MM.1S (cell line): ENCODE measurements around the gene ZNF726.

Experiments used
- DNase-seq: peaks from one replicate; pipeline ENCODE4 v3.0.0-alpha.2; 2015
- H2AFZ ChIP-seq: fragments of 300-600 bp; sonication (generic); 2 replicates; pipeline ENCODE4 v1.6.0; 2016; ENCODE audit warnings: antibody characterized with exemption, low read length
- H3F3A ChIP-seq: fragments of 300-600 bp; sonication (generic); 2 replicates; pipeline ENCODE4 v1.6.1; 2016; ENCODE audit warnings: mild to moderate bottlenecking, antibody characterized with exemption, low read length, moderate library complexity, mixed read lengths; ENCODE audit not compliant: insufficient read depth
- H3K27ac ChIP-seq: fragments of 300-600 bp; sonication (generic); 2 replicates; pipeline ENCODE4 v1.5.1; 2016; ENCODE audit warnings: mild to moderate bottlenecking, low read length
- H3K27me3 ChIP-seq: fragments of 300-600 bp; sonication (generic); replicated peaks from 2 replicates; pipeline ENCODE4 v1.6.0; 2016; ENCODE audit warnings: low read length; ENCODE audit not compliant: insufficient read depth
- H3K36me3 ChIP-seq: fragments of 300-600 bp; sonication (generic); replicated peaks from 2 replicates; pipeline ENCODE4 v1.6.1; 2016; ENCODE audit warnings: mild to moderate bottlenecking, low read length, mixed read lengths; ENCODE audit not compliant: insufficient read depth
- H3K4me1 ChIP-seq: fragments of 300-600 bp; sonication (generic); 2 replicates; pipeline ENCODE4 v1.6.1; 2016; ENCODE audit warnings: low read length, mixed read lengths
- H3K4me2 ChIP-seq: fragments of 300-600 bp; sonication (generic); 2 replicates; pipeline ENCODE4 v1.6.0; 2016; ENCODE audit warnings: low read depth, low read length
- H3K4me3 ChIP-seq: fragments of 300-600 bp; sonication (generic); 2 replicates; pipeline ENCODE4 v1.5.1; 2016; ENCODE audit warnings: low read length, mixed read lengths
- H3K79me2 ChIP-seq: fragments of 300-600 bp; sonication (generic); 2 replicates; pipeline ENCODE4 v1.6.1; 2016; ENCODE audit warnings: mixed run types, low read length, mixed read lengths
- H3K9ac ChIP-seq: fragments of 300-600 bp; sonication (generic); 2 replicates; pipeline ENCODE4 v1.6.1; 2016; ENCODE audit warnings: low read length, mixed read lengths
- H3K9me2 ChIP-seq: fragments of 300-600 bp; sonication (generic); replicated peaks from 2 replicates; pipeline ENCODE4 v1.6.1; 2016; ENCODE audit warnings: mild to moderate bottlenecking, low read length, mixed read lengths; ENCODE audit not compliant: insufficient read depth
- H3K9me3 ChIP-seq: fragments of 300-600 bp; sonication (generic); replicated peaks from 2 replicates; pipeline ENCODE4 v1.6.1; 2016; ENCODE audit warnings: mild to moderate bottlenecking, low read length, mixed read lengths; ENCODE audit not compliant: insufficient read depth
- H4K20me1 ChIP-seq: fragments of 300-600 bp; sonication (generic); 2 replicates; pipeline ENCODE4 v1.6.1; 2016; ENCODE audit warnings: mild to moderate bottlenecking, low read length, moderate library complexity, mixed read lengths; ENCODE audit not compliant: insufficient read depth
- CTCF ChIP-seq: fragments of 300-600 bp; sonication (generic); IDR thresholded peaks from 2 replicates; pipeline ENCODE4 v1.5.1; 2016; ENCODE audit warnings: antibody characterized with exemption, low read length, mixed read lengths
- EZH2 ChIP-seq: fragments of 300-600 bp; sonication (generic); optimal IDR thresholded peaks from 2 replicates; pipeline ENCODE3; 2017; ENCODE audit warnings: low read depth, mild to moderate bottlenecking, antibody characterized with exemption, low read length, mixed read lengths
- EZH2phosphoT487 ChIP-seq: fragments of 300-600 bp; sonication (generic); IDR thresholded peaks from 2 replicates; pipeline ENCODE4 v1.6.1; 2018; ENCODE audit warnings: antibody characterized with exemption, low read length

ZNF726 gene

GRCh38 chr19:23916991-23917390 is 2.3 kb downstream of the ZNF726 start:
- no peak overlapping the region for H3K27ac ChIP-seq
- H4K20me1 ChIP-seq, result no peaks in the 10 kb centered on the region
- H3K36me3 ChIP-seq, result no peaks in the 10 kb centered on the region
- no peaks in the 10 kb centered on the region for H3F3A ChIP-seq
- TF ChIP-seq EZH2phosphoT487 (no peak), CTCF (no peak), EZH2 (no peak)
- H3K9ac ChIP-seq, result no peak overlapping the region
- no peaks in the 10 kb centered on the region for H3K4me1 ChIP-seq
- no peaks in the 10 kb centered on the region for H3K27me3 ChIP-seq
- H3K79me2 ChIP-seq, result no peaks in the 10 kb centered on the region
- H3K4me2 ChIP-seq, result no peak overlapping the region
- no peaks in the 10 kb centered on the region for H3K9me3 ChIP-seq
- H2AFZ ChIP-seq, result no peak overlapping the region
- no peak overlapping the region for H3K4me3 ChIP-seq
- no peak for DNase-seq
- H3K9me2 ChIP-seq, result no peaks in the 10 kb centered on the region

- Histone ChIP-seq H3K4me3 (no peak overlapping the region), H2AFZ (no peak overlapping the region), H3K9ac (no peak overlapping the region), H3K9me3 (no peaks in the 10 kb centered on the region), H3K36me3 (no peaks in the 10 kb centered on the region), H3K4me2 (no peak overlapping the region), H3K9me2 (no peaks in the 10 kb centered on the region), H4K20me1 (no peaks in the 10 kb centered on the region), H3K27me3 (no peaks in the 10 kb centered on the region), H3K27ac (no peak overlapping the region), H3K79me2 (no peaks in the 10 kb centered on the region), H3K4me1 (no peaks in the 10 kb centered on the region), H3F3A (no peaks in the 10 kb centered on the region)
- TF ChIP-seq EZH2phosphoT487 (no peak), CTCF (no peak), EZH2 (no peak)
- DNase-seq, result no peak
These were observed 3.2 kb downstream of the ZNF726 start for GRCh38 chr19:23917856-23918255.

GRCh38 chr19:23925285-23925684 is 10.6 kb downstream of the ZNF726 start:
- Histone ChIP-seq H3K9ac (no peak overlapping the region), H3K27me3 (no peaks in the 10 kb centered on the region), H3K4me1 (no peaks in the 10 kb centered on the region), H3K9me2 (no peaks in the 10 kb centered on the region), H3K4me3 (no peak overlapping the region), H3K79me2 (no peaks in the 10 kb centered on the region), H2AFZ (no peak overlapping the region), H3K4me2 (no peak overlapping the region), H3K9me3 (no peaks in the 10 kb centered on the region), H3F3A (no peaks in the 10 kb centered on the region), H4K20me1 (no peaks in the 10 kb centered on the region), H3K27ac (no peak overlapping the region), H3K36me3 (no peaks in the 10 kb centered on the region)
- no peak for DNase-seq
- TF ChIP-seq CTCF, result no peak
- TF ChIP-seq EZH2phosphoT487, result no peak
- TF ChIP-seq EZH2, result no peak
